Activated CD4-positive, alpha-beta T cell treated with anti-CD3 and anti-CD28 coated beads, Interleukin-2, amount 10 ng/mL, durations not matched to agents 7 days and 5 days (primary cell): ENCODE data around the gene IKBKG. TPM values are rescaled to one million over a fixed set of nuclear protein-coding genes. Genes with fewer than 3 reads are reported as not detected.

ENCODE experiments used
- CTCF ChIA-PET: fragments of 350-600 bp; sonication (Branson Sonifier 250); formaldehyde crosslinking; loops from one replicate; lab custom pipeline; 2021; ENCODE audit warnings: antibody characterized with exemption; lab: Charles Lee
- POLR2A ChIA-PET: fragments of 350-600 bp; sonication (Branson Sonifier 250); formaldehyde crosslinking; loops from one replicate; lab custom pipeline; 2021; ENCODE audit warnings: antibody characterized with exemption; lab: Charles Lee
- DNase-seq: peaks from one replicate; pipeline ENCODE4 v3.0.0-alpha.2; 2020
- H3K27ac Mint-ChIP-seq: one replicate; pipeline ENCODE4 v1.8.0; 2021; ENCODE audit warnings: mild to moderate bottlenecking, moderate library complexity, mixed read lengths
- H3K27me3 Mint-ChIP-seq: one replicate; pipeline ENCODE4 v1.8.0; 2021; ENCODE audit warnings: mixed read lengths
- H3K36me3 Mint-ChIP-seq: one replicate; pipeline ENCODE4 v1.8.0; 2021; ENCODE audit warnings: low read depth, mixed read lengths
- H3K4me1 Mint-ChIP-seq: one replicate; pipeline ENCODE4 v1.8.0; 2021; ENCODE audit warnings: mixed read lengths
- H3K4me3 Mint-ChIP-seq: one replicate; pipeline ENCODE4 v1.8.0; 2021; ENCODE audit warnings: mild to moderate bottlenecking, moderate library complexity, mixed read lengths
- H3K9me3 Mint-ChIP-seq: one replicate; pipeline ENCODE4 v1.8.0; 2021; ENCODE audit warnings: mixed read lengths
- total RNA-seq, 2 experiments: library from RNA; stranded (reverse); gene quantifications; one replicate each; pipeline ENCODE4 v1.2.3, GENCODE V29; 2021

IKBKG gene
- total RNA-seq, 2 experiments from 2014 or later, result 41.5 to 46.0 TPM

DNA sequence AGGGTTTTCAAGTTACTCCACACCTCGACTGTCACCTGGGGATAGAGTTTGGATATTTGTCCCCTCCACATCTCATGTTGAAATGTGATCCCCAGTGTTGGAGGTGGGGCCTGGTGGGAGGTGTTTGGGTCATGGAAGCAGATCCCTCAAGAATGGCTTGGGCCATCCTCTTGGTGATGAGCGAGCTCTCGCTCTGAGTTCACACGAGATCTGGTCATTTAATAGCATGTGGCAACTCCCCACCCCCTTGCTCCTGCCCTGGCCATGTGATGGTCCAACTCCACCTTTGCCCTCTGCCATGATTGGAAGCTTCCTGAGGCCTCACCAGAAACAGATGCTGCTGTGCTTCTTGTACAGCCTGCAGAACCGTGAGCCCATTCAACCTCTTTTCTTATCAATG lies 45.8 kb downstream of the IKBKG start:
- no peak for DNase-seq
- no peaks in the 10 kb centered on the region for H3K9me3 Mint-ChIP-seq
- peaks cover 5% of the 10 kb centered on the region for H3K27me3 Mint-ChIP-seq
- CTCF ChIA-PET, result interaction anchor here (1.2 kb wide), 1 partner anchor 9 kb away, joined by 3 read pairs; no protein-coding TSS in a partner anchor
- H3K27ac Mint-ChIP-seq, result no peak overlapping the region
- POLR2A ChIA-PET, result no interaction called here
- peaks cover 10% of the 10 kb centered on the region for H3K4me1 Mint-ChIP-seq
- H3K36me3 Mint-ChIP-seq, result no peaks in the 10 kb centered on the region
- no peak overlapping the region for H3K4me3 Mint-ChIP-seq

- ChIA-PET POLR2A (no interaction called here), CTCF (no interaction called here)
- Mint-ChIP-seq H3K27ac (no peak overlapping the region), H3K27me3 (peaks cover 5% of the 10 kb centered on the region), H3K9me3 (no peaks in the 10 kb centered on the region), H3K4me1 (peaks cover 10% of the 10 kb centered on the region), H3K4me3 (no peak overlapping the region), H3K36me3 (no peaks in the 10 kb centered on the region)
- DNase-seq, result no peak
These were observed 47.1 kb downstream of the IKBKG start for GRCh38 chrX:154594491-154594890.

DNA sequence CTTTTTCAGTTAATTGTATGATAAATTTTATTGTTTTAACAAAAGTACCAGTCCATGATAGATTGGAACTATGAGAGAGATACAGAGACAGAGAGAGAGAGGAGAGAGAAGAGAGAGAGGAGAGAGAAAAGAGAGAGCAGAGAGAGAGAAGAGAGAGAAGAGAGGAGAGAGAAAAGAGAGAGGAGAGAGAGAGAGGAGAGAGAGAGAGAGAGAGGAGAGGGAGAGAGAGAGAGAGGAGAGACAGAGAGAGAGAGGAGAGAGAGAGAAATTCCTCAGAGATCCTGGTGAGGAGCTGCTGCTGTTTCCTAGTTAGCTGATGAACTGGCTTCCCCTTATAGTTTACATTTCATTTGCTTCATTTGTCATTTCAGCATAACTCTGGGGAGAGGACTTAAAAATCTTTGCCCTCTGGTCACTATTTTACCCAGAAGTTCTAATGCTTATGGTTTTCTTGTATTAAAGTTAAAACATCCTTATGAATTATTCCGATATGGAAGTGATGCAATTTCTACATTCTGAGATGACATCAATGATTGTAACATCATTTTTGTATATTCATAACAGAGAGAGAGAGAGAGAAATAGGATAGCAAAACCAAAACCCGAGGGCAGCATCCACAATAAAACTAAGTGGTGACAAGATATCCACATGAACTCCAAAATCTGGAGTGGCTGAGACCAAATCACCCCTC lies 48.3 kb downstream of the IKBKG start:
- Mint-ChIP-seq H3K27ac (no peak overlapping the region), H3K4me3 (no peak overlapping the region), H3K4me1 (peaks cover 10% of the 10 kb centered on the region), H3K27me3 (peaks cover 5% of the 10 kb centered on the region), H3K9me3 (no peaks in the 10 kb centered on the region), H3K36me3 (no peaks in the 10 kb centered on the region)
- no peak for DNase-seq
- POLR2A ChIA-PET, result no interaction called here
- CTCF ChIA-PET, result no interaction called here

GRCh38 chrX:154596290-154596929 lies 49.0 kb downstream of the IKBKG start:
- POLR2A ChIA-PET, result no interaction called here
- peak; percentile 9 for DNase-seq

GRCh38 chrX:154597221-154597620 lies 49.8 kb downstream of the IKBKG start:
- no peak for DNase-seq
- no peak overlapping the region for H3K27ac Mint-ChIP-seq
- peaks cover 5% of the 10 kb centered on the region for H3K27me3 Mint-ChIP-seq
- no peak overlapping the region for H3K4me3 Mint-ChIP-seq
- no peaks in the 10 kb centered on the region for H3K36me3 Mint-ChIP-seq
- ChIA-PET CTCF (no interaction called here), POLR2A (no interaction called here)
- no peaks in the 10 kb centered on the region for H3K9me3 Mint-ChIP-seq
- H3K4me1 Mint-ChIP-seq, result peaks cover 10% of the 10 kb centered on the region

More at GRCh38 chrX:154596290-154596929, 49.0 kb downstream of the IKBKG start:
- H3K27ac Mint-ChIP-seq, result no peak overlapping the region
- H3K36me3 Mint-ChIP-seq, result no peaks in the 10 kb centered on the region
- peaks cover 5% of the 10 kb centered on the region for H3K27me3 Mint-ChIP-seq
- CTCF ChIA-PET, result no interaction called here
- no peak overlapping the region for H3K4me3 Mint-ChIP-seq
- peaks cover 10% of the 10 kb centered on the region for H3K4me1 Mint-ChIP-seq
- H3K9me3 Mint-ChIP-seq, result no peaks in the 10 kb centered on the region

- POLR2A ChIA-PET, result no interaction called here
- Mint-ChIP-seq H3K4me3 (no peak overlapping the region), H3K27me3 (peaks cover 5% of the 10 kb centered on the region), H3K4me1 (peaks cover 10% of the 10 kb centered on the region), H3K27ac (no peak overlapping the region), H3K36me3 (no peaks in the 10 kb centered on the region), H3K9me3 (no peaks in the 10 kb centered on the region)
- CTCF ChIA-PET, result interaction anchor here (0.6 kb wide), 1 partner anchor 66 kb away, joined by 3 read pairs; no protein-coding TSS in a partner anchor
- DNase-seq, result no peak
These were observed 51.2 kb downstream of the IKBKG start for GRCh38 chrX:154598656-154599055.

DNA sequence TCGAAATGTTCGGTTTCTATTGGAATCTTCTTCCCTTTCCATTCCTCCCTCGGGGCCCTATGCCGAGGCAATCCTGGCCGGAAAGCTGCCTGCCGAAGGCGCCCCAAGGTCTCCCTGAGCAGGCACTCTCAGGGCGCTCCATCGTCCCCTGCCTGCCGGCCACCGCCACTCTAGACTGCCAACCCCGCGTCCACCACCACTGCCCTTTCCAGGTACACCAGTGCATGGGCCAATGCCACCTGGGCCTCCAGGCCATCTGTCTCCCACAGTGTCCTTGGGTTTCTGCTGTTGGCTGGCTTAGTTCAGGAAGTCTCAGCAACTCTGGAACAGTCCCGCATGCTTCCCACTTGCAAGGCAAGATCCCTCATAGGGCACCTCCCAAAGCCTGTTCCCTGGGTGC lies 52.1 kb downstream of the IKBKG start:
- no peaks in the 10 kb centered on the region for H3K36me3 Mint-ChIP-seq
- H3K4me1 Mint-ChIP-seq, result peaks cover 14% of the 10 kb centered on the region
- H3K9me3 Mint-ChIP-seq, result no peaks in the 10 kb centered on the region
- ChIA-PET POLR2A (interaction anchor here (0.6 kb wide), 1 partner anchor 738 kb away, joined by 5 read pairs; no protein-coding TSS in a partner anchor), CTCF (no interaction called here)
- no peak overlapping the region for H3K27ac Mint-ChIP-seq
- peaks cover 7% of the 10 kb centered on the region for H3K27me3 Mint-ChIP-seq
- DNase-seq, result no peak
- H3K4me3 Mint-ChIP-seq, result no peak overlapping the region

DNA sequence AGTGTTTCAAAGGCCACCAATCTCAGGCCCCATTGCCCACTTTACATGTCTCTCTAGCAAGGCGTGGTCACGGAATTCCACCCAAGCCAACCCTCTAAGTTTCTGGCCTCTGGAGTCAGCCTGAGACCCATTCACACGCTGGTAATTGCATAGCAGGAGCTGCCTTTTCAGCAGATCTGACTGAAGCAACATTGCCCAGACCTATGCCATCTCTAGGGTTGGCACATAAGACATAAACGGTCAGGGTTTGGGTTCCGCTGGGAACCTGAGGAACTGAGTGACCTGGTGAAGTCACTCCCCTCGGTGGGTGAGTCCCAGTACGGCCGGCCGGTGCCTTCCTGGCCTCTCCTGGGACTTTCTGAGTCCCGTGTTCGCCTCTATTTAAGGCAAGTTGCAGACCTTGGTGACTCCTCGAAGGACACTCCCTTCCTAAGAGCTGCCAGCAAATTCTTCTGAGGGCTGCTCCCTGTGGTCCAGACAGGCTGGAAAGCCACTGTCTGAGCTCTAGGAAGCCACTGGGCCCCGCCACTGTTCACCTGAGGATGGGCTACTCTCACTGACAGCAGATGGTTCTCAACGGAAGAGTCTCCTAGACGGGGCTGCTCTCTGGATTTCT lies 53.4 kb downstream of the IKBKG start:
- Mint-ChIP-seq H3K27ac (no peak overlapping the region), H3K4me3 (no peak overlapping the region), H3K9me3 (no peaks in the 10 kb centered on the region), H3K36me3 (no peaks in the 10 kb centered on the region), H3K4me1 (peaks cover 10% of the 10 kb centered on the region), H3K27me3 (peaks cover 4% of the 10 kb centered on the region)
- ChIA-PET CTCF (interaction anchor here (1.3 kb wide), 1 partner anchor 10 kb away, joined by 4 read pairs; no protein-coding TSS in a partner anchor), POLR2A (no interaction called here)
- DNase-seq, result no peak

DNA sequence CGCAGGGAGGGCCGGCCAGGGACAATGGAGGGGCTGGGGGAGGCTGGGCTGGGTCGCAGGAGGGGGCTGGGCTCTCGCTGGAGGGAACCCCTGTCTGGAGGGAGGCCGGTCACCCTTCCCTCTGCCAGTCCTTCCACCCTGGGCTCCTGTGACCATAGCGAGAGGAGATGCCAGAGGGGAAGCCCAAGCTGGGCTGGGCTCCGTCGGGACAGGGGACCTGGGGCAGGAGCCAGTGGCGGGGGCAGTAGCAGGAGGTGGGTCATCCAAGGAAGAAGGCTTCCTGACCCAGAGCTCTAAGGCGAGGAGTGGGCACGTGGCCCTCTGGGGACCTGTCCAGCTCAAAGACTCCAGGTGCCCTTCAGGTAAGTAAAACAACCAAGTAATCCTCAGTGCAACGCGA lies 54.8 kb downstream of the IKBKG start:
- no peaks in the 10 kb centered on the region for H3K9me3 Mint-ChIP-seq
- POLR2A ChIA-PET, result no interaction called here
- CTCF ChIA-PET, result interaction anchor here (1.4 kb wide), 1 partner anchor 9 kb away, joined by 3 read pairs; no protein-coding TSS in a partner anchor

GRCh38 chrX:154602766-154603437 lies 55.5 kb downstream of the IKBKG start:
- no peaks in the 10 kb centered on the region for H3K36me3 Mint-ChIP-seq
- CTCF ChIA-PET, result interaction anchor here (1.4 kb wide), 1 partner anchor 10 kb away, joined by 3 read pairs; no protein-coding TSS in a partner anchor
- H3K4me1 Mint-ChIP-seq, result peaks cover 14% of the 10 kb centered on the region

More for the DNA sequence above, 54.8 kb downstream of the IKBKG start:
- no peak overlapping the region for H3K27ac Mint-ChIP-seq
- no peak for DNase-seq
- H3K4me1 Mint-ChIP-seq, result peaks cover 14% of the 10 kb centered on the region
- peaks cover 3% of the 10 kb centered on the region for H3K27me3 Mint-ChIP-seq
- no peak overlapping the region for H3K4me3 Mint-ChIP-seq
- no peaks in the 10 kb centered on the region for H3K36me3 Mint-ChIP-seq

GRCh38 chrX:154603438-154604430 lies 56.3 kb downstream of the IKBKG start:
- H3K27me3 Mint-ChIP-seq, result peaks cover 3% of the 10 kb centered on the region
- CTCF ChIA-PET, result no interaction called here
- no peaks in the 10 kb centered on the region for H3K9me3 Mint-ChIP-seq
- H3K27ac Mint-ChIP-seq, result no peak overlapping the region
- peaks cover 14% of the 10 kb centered on the region for H3K4me1 Mint-ChIP-seq
- no peak for DNase-seq
- no peak overlapping the region for H3K4me3 Mint-ChIP-seq
- no peaks in the 10 kb centered on the region for H3K36me3 Mint-ChIP-seq
- POLR2A ChIA-PET, result no interaction called here

More at GRCh38 chrX:154602766-154603437, 55.5 kb downstream of the IKBKG start:
- Mint-ChIP-seq H3K27ac (no peak overlapping the region), H3K27me3 (peaks cover 3% of the 10 kb centered on the region), H3K4me3 (no peak overlapping the region), H3K9me3 (no peaks in the 10 kb centered on the region)
- DNase-seq, result no peak
- POLR2A ChIA-PET, result no interaction called here

- CTCF ChIA-PET, result no interaction called here
These were observed 58.1 kb downstream of the IKBKG start for GRCh38 chrX:154605566-154605965.

More at GRCh38 chrX:154605566-154605965, 58.1 kb downstream of the IKBKG start:
- no peaks in the 10 kb centered on the region for H3K9me3 Mint-ChIP-seq
- POLR2A ChIA-PET, result no interaction called here
- peaks cover 14% of the 10 kb centered on the region for H3K4me1 Mint-ChIP-seq
- peaks cover 3% of the 10 kb centered on the region for H3K27me3 Mint-ChIP-seq
- no peak for DNase-seq
- no peak overlapping the region for H3K4me3 Mint-ChIP-seq
- no peaks in the 10 kb centered on the region for H3K36me3 Mint-ChIP-seq
- H3K27ac Mint-ChIP-seq, result no peak overlapping the region
